Neural cell (in vitro differentiated cells): ENCODE data around the gene GALK2. TPM values are rescaled to one million over a fixed set of nuclear protein-coding genes. Genes with fewer than 3 reads are reported as not detected.

Experiments
- H2AFZ ChIP-seq: fragments of 200-600, 300-800 bp; sonication (generic), shearing (Covaris generic); 2 replicates; pipeline ENCODE4 v1.6.0; 2014; ENCODE audit warnings: low read depth, mild to moderate bottlenecking, antibody characterized with exemption, low read length, moderate library complexity
- H3F3A ChIP-seq: fragments of 200-600 bp; shearing (Covaris generic); 2 replicates; pipeline ENCODE4 v1.6.1; 2016; ENCODE audit warnings: mild to moderate bottlenecking, moderate library complexity, mixed read lengths, antibody characterized with exemption, low read length; ENCODE audit not compliant: insufficient read depth, poor library complexity, severe bottlenecking
- H3K27ac ChIP-seq: fragments of 200-600, 300-800 bp; sonication (generic), shearing (Covaris generic); 2 replicates; pipeline ENCODE4 v1.5.1; 2014; ENCODE audit warnings: mild to moderate bottlenecking, low read length, moderate library complexity
- H3K27me3 ChIP-seq: fragments of 300-800, 200-600 bp; sonication (generic), shearing (Covaris generic); 2 replicates; pipeline ENCODE4 v1.6.0; 2014; ENCODE audit warnings: mild to moderate bottlenecking, low read depth, low read length, moderate library complexity; ENCODE audit not compliant: insufficient read depth
- H3K36me3 ChIP-seq: fragments of 300-800, 200-600 bp; sonication (generic), shearing (Covaris generic); 2 replicates; pipeline ENCODE4 v1.5.1; 2014; ENCODE audit warnings: mild to moderate bottlenecking, antibody characterized with exemption, low read length, moderate library complexity; ENCODE audit not compliant: insufficient read depth
- H3K4me2 ChIP-seq: fragments of 300-800, 200-600 bp; sonication (generic), shearing (Covaris generic); 2 replicates; pipeline ENCODE4 v1.6.0; 2014; ENCODE audit warnings: mild to moderate bottlenecking, low read length
- H3K4me3 ChIP-seq: fragments of 300-800, 200-600 bp; sonication (generic), shearing (Covaris generic); 2 replicates; pipeline ENCODE4 v1.5.1; 2014; ENCODE audit warnings: mild to moderate bottlenecking, low read length, moderate library complexity
- H3K79me2 ChIP-seq: fragments of 200-600 bp; shearing (Covaris generic); replicated peaks from 2 replicates; pipeline ENCODE4 v1.6.0; 2014; ENCODE audit warnings: mild to moderate bottlenecking, low read length, moderate library complexity; ENCODE audit not compliant: insufficient read depth
- H3K9ac ChIP-seq: fragments of 300-800, 200-600 bp; sonication (generic), shearing (Covaris generic); 2 replicates; pipeline ENCODE4 v1.6.1; 2016; ENCODE audit warnings: mild to moderate bottlenecking, low read length, mixed read lengths
- H3K9me2 ChIP-seq: fragments of 200-600 bp; shearing (Covaris generic); 2 replicates; pipeline ENCODE4 v1.6.1; 2016; ENCODE audit warnings: mild to moderate bottlenecking, low read length, mixed read lengths; ENCODE audit not compliant: insufficient read depth
- H3K9me3 ChIP-seq: fragments of 200-600, 300-800 bp; sonication (generic), shearing (Covaris generic); 2 replicates; pipeline ENCODE4 v1.6.1; 2016; ENCODE audit warnings: mild to moderate bottlenecking, mixed run types, low read length, moderate library complexity, mixed read lengths
- H4K20me1 ChIP-seq: fragments of 200-600 bp; shearing (Covaris generic); 2 replicates; pipeline ENCODE4 v1.6.1; 2016; ENCODE audit warnings: mild to moderate bottlenecking, mixed run types; ENCODE audit not compliant: insufficient read depth
- EP300 ChIP-seq: fragments of 450-650 bp; conservative IDR thresholded peaks from 2 replicates; pipeline ENCODE4 v1.6.1; 2014; ENCODE audit warnings: antibody characterized with exemption, mild to moderate bottlenecking, moderate library complexity; ENCODE audit not compliant: poor library complexity, severe bottlenecking
- EZH2 ChIP-seq: fragments of 200-600, 300-800 bp; shearing (Covaris generic), sonication (generic); IDR thresholded peaks from 2 replicates; pipeline ENCODE4 v1.6.1; 2014; ENCODE audit warnings: antibody characterized with exemption, low read length, borderline replicate concordance, mild to moderate bottlenecking; ENCODE audit not compliant: insufficient read depth, poor library complexity, severe bottlenecking
- MXI1 ChIP-seq: fragments of 450-650 bp; conservative IDR thresholded peaks from 2 replicates; pipeline ENCODE4 v1.6.1; 2014; ENCODE audit warnings: antibody characterized with exemption, mild to moderate bottlenecking; ENCODE audit not compliant: poor library complexity, severe bottlenecking
- POLR2AphosphoS5 ChIP-seq: IDR thresholded peaks from 2 replicates; pipeline ENCODE4 v1.6.1; 2012
- RAD21 ChIP-seq: fragments of 450-650 bp; conservative IDR thresholded peaks from 2 replicates; pipeline ENCODE4 v1.6.1; 2014; ENCODE audit warnings: antibody characterized with exemption, mild to moderate bottlenecking, moderate library complexity
- SMC3 ChIP-seq: fragments of 450-650 bp; conservative IDR thresholded peaks from 2 replicates; pipeline ENCODE4 v1.6.1; 2014; ENCODE audit warnings: antibody characterized with exemption, mild to moderate bottlenecking, moderate library complexity; ENCODE audit not compliant: poor library complexity
- TAF1 ChIP-seq: IDR thresholded peaks from 2 replicates; pipeline ENCODE4 v1.6.1; 2012; ENCODE audit warnings: low read depth
- polyA plus RNA-seq: library from polyadenylated mRNA; depleted of rRNA; stranded (reverse); fragments of >200 nt; gene quantifications from 2 replicates; pipeline ENCODE4 v1.2.3, GENCODE V29; 2014
- TF ChIP-seq, protein P1 (sequence below): IDR thresholded peaks from 2 replicates; pipeline ENCODE4 v1.6.1; 2012; ENCODE audit warnings: borderline replicate concordance
- TF ChIP-seq, protein P2 (sequence below): fragments of 450-650 bp; IDR thresholded peaks from 2 replicates; pipeline ENCODE4 v1.5.1; 2014; ENCODE audit warnings: antibody characterized with exemption, mild to moderate bottlenecking, moderate library complexity; ENCODE audit not compliant: poor library complexity, severe bottlenecking

The GALK2 gene
- polyA plus RNA-seq, 1 donor from 2014 or later, result 26.3 TPM

DNA sequence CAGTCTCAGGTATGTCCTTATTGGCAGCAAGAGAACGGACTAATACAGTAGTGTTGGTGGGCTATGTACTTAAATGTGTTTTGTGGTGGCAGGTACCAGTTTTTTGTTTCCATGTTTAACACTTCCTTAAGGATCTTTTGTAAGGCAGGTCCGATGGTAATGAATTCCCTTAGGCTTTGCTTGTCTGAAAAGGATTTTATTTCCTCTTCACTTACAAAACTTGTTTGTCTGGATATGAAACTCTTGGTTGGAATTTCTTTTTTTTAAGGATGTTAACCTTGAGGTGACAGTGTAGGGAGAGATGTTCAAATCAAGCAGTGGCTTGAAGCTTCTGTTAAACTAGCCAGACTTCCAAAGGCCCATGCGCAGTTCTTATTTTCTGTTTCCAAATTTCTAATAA lies 130.8 kb downstream of the GALK2 start:
- Histone ChIP-seq H3F3A (no peaks in the 10 kb centered on the region), H3K9ac (no peak overlapping the region), H2AFZ (no peak overlapping the region), H3K9me3 (no peaks in the 10 kb centered on the region), H3K36me3 (no peaks in the 10 kb centered on the region), H3K4me2 (no peak overlapping the region), H3K9me2 (no peaks in the 10 kb centered on the region), H3K27ac (no peak overlapping the region), H3K27me3 (no peaks in the 10 kb centered on the region), H3K79me2 (no peaks in the 10 kb centered on the region), H4K20me1 (no peaks in the 10 kb centered on the region), H3K4me3 (no peak overlapping the region)
- TF ChIP-seq EP300, result no peak
- TF ChIP-seq, protein P1, sequence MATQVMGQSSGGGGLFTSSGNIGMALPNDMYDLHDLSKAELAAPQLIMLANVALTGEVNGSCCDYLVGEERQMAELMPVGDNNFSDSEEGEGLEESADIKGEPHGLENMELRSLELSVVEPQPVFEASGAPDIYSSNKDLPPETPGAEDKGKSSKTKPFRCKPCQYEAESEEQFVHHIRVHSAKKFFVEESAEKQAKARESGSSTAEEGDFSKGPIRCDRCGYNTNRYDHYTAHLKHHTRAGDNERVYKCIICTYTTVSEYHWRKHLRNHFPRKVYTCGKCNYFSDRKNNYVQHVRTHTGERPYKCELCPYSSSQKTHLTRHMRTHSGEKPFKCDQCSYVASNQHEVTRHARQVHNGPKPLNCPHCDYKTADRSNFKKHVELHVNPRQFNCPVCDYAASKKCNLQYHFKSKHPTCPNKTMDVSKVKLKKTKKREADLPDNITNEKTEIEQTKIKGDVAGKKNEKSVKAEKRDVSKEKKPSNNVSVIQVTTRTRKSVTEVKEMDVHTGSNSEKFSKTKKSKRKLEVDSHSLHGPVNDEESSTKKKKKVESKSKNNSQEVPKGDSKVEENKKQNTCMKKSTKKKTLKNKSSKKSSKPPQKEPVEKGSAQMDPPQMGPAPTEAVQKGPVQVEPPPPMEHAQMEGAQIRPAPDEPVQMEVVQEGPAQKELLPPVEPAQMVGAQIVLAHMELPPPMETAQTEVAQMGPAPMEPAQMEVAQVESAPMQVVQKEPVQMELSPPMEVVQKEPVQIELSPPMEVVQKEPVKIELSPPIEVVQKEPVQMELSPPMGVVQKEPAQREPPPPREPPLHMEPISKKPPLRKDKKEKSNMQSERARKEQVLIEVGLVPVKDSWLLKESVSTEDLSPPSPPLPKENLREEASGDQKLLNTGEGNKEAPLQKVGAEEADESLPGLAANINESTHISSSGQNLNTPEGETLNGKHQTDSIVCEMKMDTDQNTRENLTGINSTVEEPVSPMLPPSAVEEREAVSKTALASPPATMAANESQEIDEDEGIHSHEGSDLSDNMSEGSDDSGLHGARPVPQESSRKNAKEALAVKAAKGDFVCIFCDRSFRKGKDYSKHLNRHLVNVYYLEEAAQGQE, result no peak
- TF ChIP-seq TAF1, result no peak
- no peak for TF ChIP-seq POLR2AphosphoS5
- TF ChIP-seq EZH2, result no peak
- TF ChIP-seq RAD21, result no peak
- TF ChIP-seq SMC3, result no peak
- TF ChIP-seq MXI1, result no peak
- TF ChIP-seq, protein P2, sequence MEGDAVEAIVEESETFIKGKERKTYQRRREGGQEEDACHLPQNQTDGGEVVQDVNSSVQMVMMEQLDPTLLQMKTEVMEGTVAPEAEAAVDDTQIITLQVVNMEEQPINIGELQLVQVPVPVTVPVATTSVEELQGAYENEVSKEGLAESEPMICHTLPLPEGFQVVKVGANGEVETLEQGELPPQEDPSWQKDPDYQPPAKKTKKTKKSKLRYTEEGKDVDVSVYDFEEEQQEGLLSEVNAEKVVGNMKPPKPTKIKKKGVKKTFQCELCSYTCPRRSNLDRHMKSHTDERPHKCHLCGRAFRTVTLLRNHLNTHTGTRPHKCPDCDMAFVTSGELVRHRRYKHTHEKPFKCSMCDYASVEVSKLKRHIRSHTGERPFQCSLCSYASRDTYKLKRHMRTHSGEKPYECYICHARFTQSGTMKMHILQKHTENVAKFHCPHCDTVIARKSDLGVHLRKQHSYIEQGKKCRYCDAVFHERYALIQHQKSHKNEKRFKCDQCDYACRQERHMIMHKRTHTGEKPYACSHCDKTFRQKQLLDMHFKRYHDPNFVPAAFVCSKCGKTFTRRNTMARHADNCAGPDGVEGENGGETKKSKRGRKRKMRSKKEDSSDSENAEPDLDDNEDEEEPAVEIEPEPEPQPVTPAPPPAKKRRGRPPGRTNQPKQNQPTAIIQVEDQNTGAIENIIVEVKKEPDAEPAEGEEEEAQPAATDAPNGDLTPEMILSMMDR, result no peak

DNA sequence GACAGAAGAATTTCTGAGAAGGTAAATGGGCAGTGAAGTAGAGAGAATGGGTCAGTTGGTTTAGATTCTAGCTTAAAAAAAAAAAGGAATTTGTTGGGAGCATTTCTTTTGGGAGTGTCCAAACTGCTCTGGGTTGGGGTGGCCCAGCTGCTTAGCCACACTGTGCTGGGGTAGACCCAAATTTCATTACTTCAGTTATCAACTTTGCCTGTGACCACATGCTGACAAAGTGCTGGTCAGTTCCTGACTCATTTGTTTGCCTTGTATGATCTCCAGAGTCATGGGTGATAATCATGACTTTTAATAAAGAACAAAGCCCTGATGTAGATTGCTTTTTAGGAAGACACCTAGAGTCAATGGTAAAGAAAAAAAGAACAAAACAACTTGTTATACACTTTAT lies 131.5 kb downstream of the GALK2 start:
- TF ChIP-seq POLR2AphosphoS5 (no peak), EP300 (no peak), TAF1 (no peak), EZH2 (no peak), RAD21 (no peak), MXI1 (no peak)
- TF ChIP-seq, protein P2, result no peak
- no peak overlapping the region for H3K27ac ChIP-seq

More for the DNA sequence above, 131.5 kb downstream of the GALK2 start:
- H3K9ac ChIP-seq, result no peak overlapping the region
- no peaks in the 10 kb centered on the region for H3K9me2 ChIP-seq
- H3K79me2 ChIP-seq, result no peaks in the 10 kb centered on the region
- no peaks in the 10 kb centered on the region for H3K36me3 ChIP-seq
- H3K4me3 ChIP-seq, result no peak overlapping the region
- no peaks in the 10 kb centered on the region for H3K9me3 ChIP-seq
- H4K20me1 ChIP-seq, result no peaks in the 10 kb centered on the region
- no peaks in the 10 kb centered on the region for H3K27me3 ChIP-seq
- no peak overlapping the region for H3K4me2 ChIP-seq
- no peaks in the 10 kb centered on the region for H3F3A ChIP-seq
- no peak overlapping the region for H2AFZ ChIP-seq
